ENCODE measurements around the gene MAST1.

GRCh38 chr19:12834976-12835757 lies 3.1 kb upstream of the MAST1 start:
- TF ChIP-seq CTCF (IDR thresholded peaks at IDR 0.05; ENCODE audit: insufficient read depth, low read length) (no peak), POLR2AphosphoS5 (IDR thresholded peaks at IDR 0.05; ENCODE audit: low read depth) (no peak), GABPA (IDR thresholded peaks at IDR 0.05; ENCODE audit: low read depth) (no peak), SPI1 (IDR thresholded peaks at IDR 0.05; ENCODE audit: borderline replicate concordance, low read depth) (no peak)
- TF ChIP-seq, protein P1, sequence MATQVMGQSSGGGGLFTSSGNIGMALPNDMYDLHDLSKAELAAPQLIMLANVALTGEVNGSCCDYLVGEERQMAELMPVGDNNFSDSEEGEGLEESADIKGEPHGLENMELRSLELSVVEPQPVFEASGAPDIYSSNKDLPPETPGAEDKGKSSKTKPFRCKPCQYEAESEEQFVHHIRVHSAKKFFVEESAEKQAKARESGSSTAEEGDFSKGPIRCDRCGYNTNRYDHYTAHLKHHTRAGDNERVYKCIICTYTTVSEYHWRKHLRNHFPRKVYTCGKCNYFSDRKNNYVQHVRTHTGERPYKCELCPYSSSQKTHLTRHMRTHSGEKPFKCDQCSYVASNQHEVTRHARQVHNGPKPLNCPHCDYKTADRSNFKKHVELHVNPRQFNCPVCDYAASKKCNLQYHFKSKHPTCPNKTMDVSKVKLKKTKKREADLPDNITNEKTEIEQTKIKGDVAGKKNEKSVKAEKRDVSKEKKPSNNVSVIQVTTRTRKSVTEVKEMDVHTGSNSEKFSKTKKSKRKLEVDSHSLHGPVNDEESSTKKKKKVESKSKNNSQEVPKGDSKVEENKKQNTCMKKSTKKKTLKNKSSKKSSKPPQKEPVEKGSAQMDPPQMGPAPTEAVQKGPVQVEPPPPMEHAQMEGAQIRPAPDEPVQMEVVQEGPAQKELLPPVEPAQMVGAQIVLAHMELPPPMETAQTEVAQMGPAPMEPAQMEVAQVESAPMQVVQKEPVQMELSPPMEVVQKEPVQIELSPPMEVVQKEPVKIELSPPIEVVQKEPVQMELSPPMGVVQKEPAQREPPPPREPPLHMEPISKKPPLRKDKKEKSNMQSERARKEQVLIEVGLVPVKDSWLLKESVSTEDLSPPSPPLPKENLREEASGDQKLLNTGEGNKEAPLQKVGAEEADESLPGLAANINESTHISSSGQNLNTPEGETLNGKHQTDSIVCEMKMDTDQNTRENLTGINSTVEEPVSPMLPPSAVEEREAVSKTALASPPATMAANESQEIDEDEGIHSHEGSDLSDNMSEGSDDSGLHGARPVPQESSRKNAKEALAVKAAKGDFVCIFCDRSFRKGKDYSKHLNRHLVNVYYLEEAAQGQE (IDR thresholded peaks at IDR 0.05; ENCODE audit: insufficient replicate concordance, low read depth) = no peak
